ENCODE measurements around the gene ZNF396. TPM values are rescaled to one million over a fixed set of nuclear protein-coding genes. Genes with fewer than 3 reads are reported as not detected.

ZNF396 gene
- total RNA-seq, 4 donors from 2014 or later, result 0.11 to 2.0 (median 0.95) TPM

- H3K4me3 ChIP-seq, result no peak overlapping the region
- no peaks in the 10 kb centered on the region for H3K36me3 ChIP-seq
- H3K9me3 ChIP-seq, result peaks cover 0 to 9% (median 6%) of the 10 kb centered on the region in 3 donors
- H3K27me3 ChIP-seq, result no peaks in the 10 kb centered on the region
- no peak overlapping the region for H3K27ac ChIP-seq
- intact Hi-C loops (cut with DNase I), result no loop called here
- WGBS, 2 donors, result 72 to 75% methylated on average over 1 of the region's 1 CpG
- H3K4me1 ChIP-seq, result peaks cover 0 to 20% (median 8%) of the 10 kb centered on the region in 3 donors
- no peak for DNase-seq
- TF ChIP-seq POLR2A (IDR thresholded peaks at IDR 0.05) (no peak), CTCF (IDR thresholded peaks at IDR 0.05) (no peak)
Measured at GRCh38 chr18:35417223-35417622, 40.1 kb upstream of the ZNF396 start.

- H3K27ac ChIP-seq, result no peak overlapping the region
- 39 to 66% methylated on average over 5 of the region's 5 CpGs for WGBS, 2 donors
Measured at GRCh38 chr18:35415511-35416073, 38.5 kb upstream of the ZNF396 start.

GRCh38 chr18:35413163-35413511 lies 36.0 kb upstream of the ZNF396 start:
- no peak for DNase-seq
- WGBS, 2 donors, result 28 to 31% methylated on average over 2 of the region's 2 CpGs
- Histone ChIP-seq H3K27ac (peak overlapping the region; percentile 63 to 80 (median 74)), H3K27me3 (no peaks in the 10 kb centered on the region), H3K4me1 (peaks cover 5 to 61% (median 18%) of the 10 kb centered on the region in 3 donors), H3K9me3 (peaks cover 0 to 1% (median 0%) of the 10 kb centered on the region in 3 donors), H3K36me3 (no peaks in the 10 kb centered on the region), H3K4me3 (no peak overlapping the region)
- TF ChIP-seq POLR2A (IDR thresholded peaks at IDR 0.05) (no peak), CTCF (IDR thresholded peaks at IDR 0.05) (no peak)
- intact Hi-C loops (cut with DNase I), result no loop called here

More at GRCh38 chr18:35415511-35416073, 38.5 kb upstream of the ZNF396 start:
- Histone ChIP-seq H3K27me3 (no peaks in the 10 kb centered on the region), H3K9me3 (peaks cover 0 to 9% (median 6%) of the 10 kb centered on the region in 3 donors), H3K4me3 (no peak overlapping the region), H3K4me1 (peaks cover 0 to 36% (median 10%) of the 10 kb centered on the region in 3 donors), H3K36me3 (no peaks in the 10 kb centered on the region)
- intact Hi-C loops (cut with DNase I), result no loop called here
- no peak for DNase-seq
- TF ChIP-seq CTCF (IDR thresholded peaks at IDR 0.05) (no peak), POLR2A (IDR thresholded peaks at IDR 0.05) (no peak)

- TF ChIP-seq CTCF (IDR thresholded peaks at IDR 0.05) (no peak), POLR2A (IDR thresholded peaks at IDR 0.05) (no peak)
- Histone ChIP-seq H3K36me3 (no peaks in the 10 kb centered on the region), H3K4me1 (peaks cover 9 to 69% (median 20%) of the 10 kb centered on the region in 3 donors), H3K4me3 (no peak overlapping the region), H3K27me3 (no peaks in the 10 kb centered on the region), H3K27ac (peak overlapping the region; percentile 63 to 80 (median 74)), H3K9me3 (no peaks in the 10 kb centered on the region)
- intact Hi-C loops (cut with DNase I), result no loop called here
- 88 to 92% methylated on average over 1 of the region's 4 CpGs for WGBS, 2 donors
- no peak for DNase-seq
Measured at GRCh38 chr18:35411625-35412351, 34.7 kb upstream of the ZNF396 start.

- intact Hi-C loops (cut with DNase I), result no loop called here
- DNase-seq, result no peak
- TF ChIP-seq POLR2A (IDR thresholded peaks at IDR 0.05), result no peak
- TF ChIP-seq CTCF (IDR thresholded peaks at IDR 0.05), result no peak
- WGBS, 2 donors, result 65 to 75% methylated on average over 3 to 7 of the region's 7 CpGs
- H3K36me3 ChIP-seq, result no peaks in the 10 kb centered on the region
- no peaks in the 10 kb centered on the region for H3K9me3 ChIP-seq
- no peak overlapping the region for H3K4me3 ChIP-seq
- peak overlapping the region; percentile 70 to 80 (median 77) for H3K27ac ChIP-seq
- H3K4me1 ChIP-seq, result peaks cover 9 to 75% (median 20%) of the 10 kb centered on the region in 3 donors
- H3K27me3 ChIP-seq, result no peaks in the 10 kb centered on the region
Measured at GRCh38 chr18:35410561-35410960, 33.4 kb upstream of the ZNF396 start.
